HG03175 (cell line): ENCODE results near the gene ULK2.
"Not testable (repeated sequence)": the region's sequence is repeated elsewhere in the genome, so short reads cannot be mapped to it uniquely, and the experiment has no call there.

Experiments
- ATAC-seq: cut with Tn5 transposase; IDR thresholded peaks from one replicate; pipeline ENCODE4 v1.9.1; 2021; ENCODE audit warnings: mild to moderate bottlenecking, moderate library complexity; ENCODE audit not compliant: unreplicated experiment

Gene ULK2

GRCh38 chr17:19769946-19770652 lies 97.6 kb downstream of the ULK2 start:
- no peak for ATAC-seq

GRCh38 chr17:19768046-19768782 lies 99.5 kb downstream of the ULK2 start:
- ATAC-seq: no peak

GRCh38 chr17:19766421-19767270 lies 101.1 kb downstream of the ULK2 start:
- ATAC-seq: peak; percentile 61

- no peak for ATAC-seq
Observed at GRCh38 chr17:19766016-19766415, 101.7 kb downstream of the ULK2 start.

- not testable (repeated sequence) for ATAC-seq
Observed at GRCh38 chr17:19763991-19764390, 103.7 kb downstream of the ULK2 start.

- ATAC-seq: no peak
Observed at GRCh38 chr17:19763416-19763815, 104.3 kb downstream of the ULK2 start.

- no peak for ATAC-seq
Observed at GRCh38 chr17:19762515-19762961, 105.2 kb downstream of the ULK2 start.

- no peak for ATAC-seq
Observed at GRCh38 chr17:19760746-19761145, 107.0 kb downstream of the ULK2 start.

- ATAC-seq: no peak
Observed at GRCh38 chr17:19759568-19760549, 107.9 kb downstream of the ULK2 start.

GRCh38 chr17:19757536-19758180 lies 110.1 kb downstream of the ULK2 start:
- no peak for ATAC-seq

GRCh38 chr17:19756546-19756945 lies 111.2 kb downstream of the ULK2 start:
- no peak for ATAC-seq

- no peak for ATAC-seq
Observed at GRCh38 chr17:19755821-19756510, 111.8 kb downstream of the ULK2 start.

GRCh38 chr17:19755392-19755791 lies 112.3 kb downstream of the ULK2 start:
- ATAC-seq: no peak

GRCh38 chr17:19753661-19754463 lies 113.9 kb downstream of the ULK2 start:
- no peak for ATAC-seq

- no peak for ATAC-seq
Observed at GRCh38 chr17:19753051-19753509, 114.7 kb downstream of the ULK2 start.

GRCh38 chr17:19752216-19753050 lies 115.3 kb downstream of the ULK2 start:
- no peak for ATAC-seq

- ATAC-seq: no peak
Observed at GRCh38 chr17:19750835-19751234, 116.9 kb downstream of the ULK2 start.
